ENCODE data around the gene SYCE3.

The SYCE3 gene

GRCh38 chr22:50576806-50577696 is 14.3 kb upstream of the SYCE3 start:
- H3K9me3 ChIP-seq (ENCODE audit: low read length) = no peaks in the 10 kb centered on the region
- peaks cover 8% of the 10 kb centered on the region for H3K4me1 ChIP-seq (ENCODE audit: insufficient read depth, low read length)
- peaks cover 47% of the 10 kb centered on the region for H3K36me3 ChIP-seq (ENCODE audit: insufficient read depth, low read length)
- H3K27me3 ChIP-seq (ENCODE audit: insufficient read depth, low read length) = no peaks in the 10 kb centered on the region
- no peak overlapping the region for H3K4me3 ChIP-seq (ENCODE audit: low read length)
- no peak overlapping the region for H2AFZ ChIP-seq (ENCODE audit: low read depth, low read length)

- peaks cover 53% of the 10 kb centered on the region for H3K36me3 ChIP-seq (ENCODE audit: insufficient read depth, low read length)
- H2AFZ ChIP-seq (ENCODE audit: low read depth, low read length) = no peak overlapping the region
- no peak overlapping the region for H3K4me3 ChIP-seq (ENCODE audit: low read length)
Observed at GRCh38 chr22:50576070-50576469, 13.4 kb upstream of the SYCE3 start.

DNA sequence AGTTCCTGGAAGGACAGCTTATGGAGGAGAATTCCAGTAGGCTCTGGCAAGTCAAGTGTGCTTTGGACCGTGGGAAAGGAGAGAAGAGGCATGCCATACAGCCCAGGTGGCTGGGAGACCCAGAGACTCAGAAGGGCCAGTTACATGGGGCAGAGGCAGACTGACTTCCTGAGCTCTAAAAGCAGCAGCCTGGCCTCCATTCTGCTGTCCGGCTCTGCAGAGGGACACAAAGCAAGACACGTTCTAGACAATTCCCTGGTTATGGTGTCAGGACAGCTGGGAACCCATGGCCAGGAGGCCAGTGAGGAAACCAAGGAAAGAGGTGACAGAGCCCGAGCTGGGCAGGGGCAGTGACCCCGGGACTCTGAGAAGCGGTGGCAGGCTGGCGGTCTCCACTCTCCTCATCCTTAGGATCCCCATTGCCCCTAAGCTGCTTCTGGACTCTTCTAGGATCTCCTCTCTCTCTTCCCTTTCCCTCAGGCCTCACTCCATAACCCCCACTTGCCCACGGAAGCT is 12.8 kb upstream of the SYCE3 start:
- Histone ChIP-seq H3K36me3 (ENCODE audit: insufficient read depth, low read length) (peaks cover 55% of the 10 kb centered on the region), H2AFZ (ENCODE audit: low read depth, low read length) (no peak overlapping the region), H3K4me1 (ENCODE audit: insufficient read depth, low read length) (no peaks in the 10 kb centered on the region), H3K9me3 (ENCODE audit: low read length) (no peaks in the 10 kb centered on the region), H3K27me3 (ENCODE audit: insufficient read depth, low read length) (no peaks in the 10 kb centered on the region), H3K4me3 (ENCODE audit: low read length) (no peak overlapping the region)

More at GRCh38 chr22:50576070-50576469, 13.4 kb upstream of the SYCE3 start:
- no peaks in the 10 kb centered on the region for H3K4me1 ChIP-seq (ENCODE audit: insufficient read depth, low read length)
- H3K9me3 ChIP-seq (ENCODE audit: low read length) = no peaks in the 10 kb centered on the region
- H3K27me3 ChIP-seq (ENCODE audit: insufficient read depth, low read length) = no peaks in the 10 kb centered on the region

GRCh38 chr22:50574383-50574755 is 11.7 kb upstream of the SYCE3 start:
- Histone ChIP-seq H3K36me3 (ENCODE audit: insufficient read depth, low read length) (peaks cover 55% of the 10 kb centered on the region), H3K9me3 (ENCODE audit: low read length) (no peaks in the 10 kb centered on the region), H2AFZ (ENCODE audit: low read depth, low read length) (no peak overlapping the region), H3K4me3 (ENCODE audit: low read length) (no peak overlapping the region), H3K4me1 (ENCODE audit: insufficient read depth, low read length) (no peaks in the 10 kb centered on the region), H3K27me3 (ENCODE audit: insufficient read depth, low read length) (no peaks in the 10 kb centered on the region)

GRCh38 chr22:50573491-50574382 is 11.0 kb upstream of the SYCE3 start:
- Histone ChIP-seq H3K9me3 (ENCODE audit: low read length) (no peaks in the 10 kb centered on the region), H2AFZ (ENCODE audit: low read depth, low read length) (no peak overlapping the region), H3K4me3 (ENCODE audit: low read length) (no peak overlapping the region), H3K36me3 (ENCODE audit: insufficient read depth, low read length) (peaks cover 55% of the 10 kb centered on the region), H3K4me1 (ENCODE audit: insufficient read depth, low read length) (no peaks in the 10 kb centered on the region), H3K27me3 (ENCODE audit: insufficient read depth, low read length) (no peaks in the 10 kb centered on the region)

- H3K4me3 ChIP-seq (ENCODE audit: low read length) = no peak overlapping the region
- H3K4me1 ChIP-seq (ENCODE audit: insufficient read depth, low read length) = no peaks in the 10 kb centered on the region
- H3K27me3 ChIP-seq (ENCODE audit: insufficient read depth, low read length) = no peaks in the 10 kb centered on the region
- H3K9me3 ChIP-seq (ENCODE audit: low read length) = no peaks in the 10 kb centered on the region
- H2AFZ ChIP-seq (ENCODE audit: low read depth, low read length) = no peak overlapping the region
- H3K36me3 ChIP-seq (ENCODE audit: insufficient read depth, low read length) = peaks cover 55% of the 10 kb centered on the region
Observed at GRCh38 chr22:50572965-50573364, 10.2 kb upstream of the SYCE3 start.

- H3K4me3 ChIP-seq (ENCODE audit: low read length) = no peak overlapping the region
- H3K36me3 ChIP-seq (ENCODE audit: insufficient read depth, low read length) = peaks cover 61% of the 10 kb centered on the region
- H2AFZ ChIP-seq (ENCODE audit: low read depth, low read length) = no peak overlapping the region
- no peaks in the 10 kb centered on the region for H3K9me3 ChIP-seq (ENCODE audit: low read length)
- no peaks in the 10 kb centered on the region for H3K4me1 ChIP-seq (ENCODE audit: insufficient read depth, low read length)
- no peaks in the 10 kb centered on the region for H3K27me3 ChIP-seq (ENCODE audit: insufficient read depth, low read length)
Observed at GRCh38 chr22:50571264-50572175, 8.8 kb upstream of the SYCE3 start.

GRCh38 chr22:50570861-50571260 is 8.1 kb upstream of the SYCE3 start:
- peaks cover 59% of the 10 kb centered on the region for H3K36me3 ChIP-seq (ENCODE audit: insufficient read depth, low read length)
- H2AFZ ChIP-seq (ENCODE audit: low read depth, low read length) = no peak overlapping the region
- H3K4me1 ChIP-seq (ENCODE audit: insufficient read depth, low read length) = no peaks in the 10 kb centered on the region
- H3K9me3 ChIP-seq (ENCODE audit: low read length) = no peaks in the 10 kb centered on the region
- H3K4me3 ChIP-seq (ENCODE audit: low read length) = no peak overlapping the region
- no peaks in the 10 kb centered on the region for H3K27me3 ChIP-seq (ENCODE audit: insufficient read depth, low read length)

DNA sequence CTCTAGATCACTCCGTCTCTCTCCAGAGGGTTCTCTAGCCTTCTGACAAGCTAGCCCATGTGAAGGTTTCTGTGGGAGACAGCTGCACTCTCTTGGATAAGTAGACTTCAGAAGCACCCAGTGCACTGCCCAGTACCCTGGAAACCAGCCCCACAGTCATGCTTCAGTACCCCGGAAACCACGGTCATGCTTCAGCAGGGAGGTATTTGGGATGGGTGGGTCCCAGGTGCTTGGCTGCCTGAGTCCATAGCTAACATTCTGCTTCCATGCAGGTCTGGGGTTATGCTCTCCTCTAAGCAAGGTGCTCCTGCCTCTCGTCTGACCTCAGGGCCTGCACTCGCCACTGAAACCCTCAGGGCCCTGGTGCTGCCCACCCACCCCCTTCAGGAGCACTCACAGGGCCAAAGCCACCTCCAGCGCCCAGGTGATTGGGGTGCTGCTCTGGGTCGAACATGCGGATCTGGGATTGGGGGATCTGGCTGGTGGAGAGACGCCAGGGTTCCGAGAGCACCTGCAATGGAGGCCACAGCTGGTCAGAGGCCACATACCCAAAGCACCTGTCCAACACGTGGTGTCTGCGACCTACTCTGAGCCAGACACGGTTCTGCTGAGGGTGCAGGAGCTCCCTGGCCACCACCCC is 7.3 kb upstream of the SYCE3 start:
- no peaks in the 10 kb centered on the region for H3K27me3 ChIP-seq (ENCODE audit: insufficient read depth, low read length)
- H3K4me1 ChIP-seq (ENCODE audit: insufficient read depth, low read length) = no peaks in the 10 kb centered on the region
- H2AFZ ChIP-seq (ENCODE audit: low read depth, low read length) = no peak overlapping the region
- H3K36me3 ChIP-seq (ENCODE audit: insufficient read depth, low read length) = peaks cover 55% of the 10 kb centered on the region
- no peaks in the 10 kb centered on the region for H3K9me3 ChIP-seq (ENCODE audit: low read length)
- H3K4me3 ChIP-seq (ENCODE audit: low read length) = no peak overlapping the region

DNA sequence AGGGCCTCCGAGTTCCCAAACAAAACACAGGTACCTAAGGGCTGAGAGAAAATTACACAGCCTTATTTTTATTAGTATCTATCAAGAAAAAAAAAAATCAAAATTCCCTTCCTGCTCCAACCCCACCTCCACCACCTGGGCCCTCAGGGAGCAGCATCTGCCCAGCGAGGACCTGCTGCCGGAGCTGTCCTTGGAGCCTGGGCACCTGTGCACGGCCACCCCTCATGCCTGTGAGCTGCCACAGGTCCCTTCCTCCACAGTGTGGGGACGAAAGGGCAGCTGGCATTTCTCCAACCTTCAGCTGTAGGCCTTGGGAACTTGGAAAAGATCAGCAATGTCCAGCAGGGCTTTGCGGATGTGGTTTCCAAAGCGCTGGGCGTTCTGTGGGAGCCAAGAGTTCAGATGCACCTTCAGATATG is 6.3 kb upstream of the SYCE3 start:
- Histone ChIP-seq H3K9me3 (ENCODE audit: low read length) (no peaks in the 10 kb centered on the region), H3K4me3 (ENCODE audit: low read length) (no peak overlapping the region), H3K36me3 (ENCODE audit: insufficient read depth, low read length) (peaks cover 55% of the 10 kb centered on the region), H3K27me3 (ENCODE audit: insufficient read depth, low read length) (no peaks in the 10 kb centered on the region), H3K4me1 (ENCODE audit: insufficient read depth, low read length) (no peaks in the 10 kb centered on the region), H2AFZ (ENCODE audit: low read depth, low read length) (no peak overlapping the region)

DNA sequence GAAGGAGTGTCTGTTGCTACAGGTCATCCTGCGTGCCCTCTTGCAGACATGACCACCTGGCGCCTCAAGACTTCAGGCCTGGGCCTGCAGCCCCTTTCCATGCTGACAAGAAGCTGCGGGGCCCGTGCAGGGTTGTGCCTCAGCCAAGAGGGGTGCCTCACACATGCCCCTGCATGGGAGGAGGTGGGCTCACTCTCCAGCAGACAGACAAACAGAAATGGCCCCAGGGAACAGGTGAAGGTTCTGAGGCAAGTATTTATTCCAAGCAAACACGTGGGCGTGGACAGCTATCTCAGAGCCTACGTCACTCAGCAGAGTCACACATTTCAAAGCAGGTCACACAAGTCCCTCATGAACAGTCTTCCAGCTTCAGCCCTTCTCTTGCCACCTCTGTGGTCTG is 5.9 kb upstream of the SYCE3 start:
- peaks cover 2% of the 10 kb centered on the region for H3K4me1 ChIP-seq (ENCODE audit: insufficient read depth, low read length)
- no peaks in the 10 kb centered on the region for H3K27me3 ChIP-seq (ENCODE audit: insufficient read depth, low read length)
- no peaks in the 10 kb centered on the region for H3K9me3 ChIP-seq (ENCODE audit: low read length)
- peaks cover 55% of the 10 kb centered on the region for H3K36me3 ChIP-seq (ENCODE audit: insufficient read depth, low read length)
- no peak overlapping the region for H3K4me3 ChIP-seq (ENCODE audit: low read length)
- no peak overlapping the region for H2AFZ ChIP-seq (ENCODE audit: low read depth, low read length)

- Histone ChIP-seq H3K4me3 (ENCODE audit: low read length) (no peak overlapping the region), H2AFZ (ENCODE audit: low read depth, low read length) (no peak overlapping the region), H3K27me3 (ENCODE audit: insufficient read depth, low read length) (no peaks in the 10 kb centered on the region), H3K9me3 (ENCODE audit: low read length) (no peaks in the 10 kb centered on the region), H3K36me3 (ENCODE audit: insufficient read depth, low read length) (peaks cover 49% of the 10 kb centered on the region), H3K4me1 (ENCODE audit: insufficient read depth, low read length) (peaks cover 5% of the 10 kb centered on the region)
Observed at GRCh38 chr22:50567721-50568252, 5.1 kb upstream of the SYCE3 start.
